ENCODE measurements around the gene NUMB.

DNA sequence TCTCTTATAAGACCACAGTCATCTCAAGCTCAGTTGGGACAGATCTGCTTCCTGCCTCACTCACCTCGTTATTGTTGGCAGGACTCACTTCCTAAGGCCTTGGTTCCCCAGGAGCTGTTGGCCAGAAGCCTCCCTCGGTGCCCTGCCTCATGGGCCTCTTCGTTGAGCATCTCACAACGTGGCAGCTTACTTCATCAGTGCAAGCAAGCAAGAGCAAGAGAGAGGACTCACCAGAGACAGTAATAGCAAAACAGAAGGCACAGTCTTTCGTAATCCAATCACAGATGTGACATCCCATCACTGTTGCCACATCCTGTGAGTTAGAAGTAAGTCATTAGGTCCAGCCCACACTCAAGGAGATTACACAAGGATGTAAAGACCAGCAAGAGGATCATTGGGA lies 5.1 kb upstream of the NUMB start:
- TF ChIP-seq, protein P1, sequence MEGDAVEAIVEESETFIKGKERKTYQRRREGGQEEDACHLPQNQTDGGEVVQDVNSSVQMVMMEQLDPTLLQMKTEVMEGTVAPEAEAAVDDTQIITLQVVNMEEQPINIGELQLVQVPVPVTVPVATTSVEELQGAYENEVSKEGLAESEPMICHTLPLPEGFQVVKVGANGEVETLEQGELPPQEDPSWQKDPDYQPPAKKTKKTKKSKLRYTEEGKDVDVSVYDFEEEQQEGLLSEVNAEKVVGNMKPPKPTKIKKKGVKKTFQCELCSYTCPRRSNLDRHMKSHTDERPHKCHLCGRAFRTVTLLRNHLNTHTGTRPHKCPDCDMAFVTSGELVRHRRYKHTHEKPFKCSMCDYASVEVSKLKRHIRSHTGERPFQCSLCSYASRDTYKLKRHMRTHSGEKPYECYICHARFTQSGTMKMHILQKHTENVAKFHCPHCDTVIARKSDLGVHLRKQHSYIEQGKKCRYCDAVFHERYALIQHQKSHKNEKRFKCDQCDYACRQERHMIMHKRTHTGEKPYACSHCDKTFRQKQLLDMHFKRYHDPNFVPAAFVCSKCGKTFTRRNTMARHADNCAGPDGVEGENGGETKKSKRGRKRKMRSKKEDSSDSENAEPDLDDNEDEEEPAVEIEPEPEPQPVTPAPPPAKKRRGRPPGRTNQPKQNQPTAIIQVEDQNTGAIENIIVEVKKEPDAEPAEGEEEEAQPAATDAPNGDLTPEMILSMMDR (IDR thresholded peaks at IDR 0.05; ENCODE audit: low read depth, low read length): no peak
- TF ChIP-seq EZH2phosphoT487 (IDR thresholded peaks at IDR 0.05; ENCODE audit: low read depth): no peak

Data from OCI-LY3 (cell line).